IPS-18c (cell line): ENCODE results near the gene OPCML.

Experiments
- H3K4me3 ChIP-seq: 2 replicates; pipeline ENCODE4 v1.7.0; 2013; ENCODE audit warnings: low read depth, mild to moderate bottlenecking, low read length, moderate library complexity; ENCODE audit not compliant: insufficient read depth
- H3K9me3 ChIP-seq: one replicate; pipeline ENCODE4 v1.6.1; 2013; ENCODE audit warnings: mild to moderate bottlenecking, low read length, moderate library complexity; ENCODE audit not compliant: control insufficient read depth, insufficient read depth

OPCML gene

DNA sequence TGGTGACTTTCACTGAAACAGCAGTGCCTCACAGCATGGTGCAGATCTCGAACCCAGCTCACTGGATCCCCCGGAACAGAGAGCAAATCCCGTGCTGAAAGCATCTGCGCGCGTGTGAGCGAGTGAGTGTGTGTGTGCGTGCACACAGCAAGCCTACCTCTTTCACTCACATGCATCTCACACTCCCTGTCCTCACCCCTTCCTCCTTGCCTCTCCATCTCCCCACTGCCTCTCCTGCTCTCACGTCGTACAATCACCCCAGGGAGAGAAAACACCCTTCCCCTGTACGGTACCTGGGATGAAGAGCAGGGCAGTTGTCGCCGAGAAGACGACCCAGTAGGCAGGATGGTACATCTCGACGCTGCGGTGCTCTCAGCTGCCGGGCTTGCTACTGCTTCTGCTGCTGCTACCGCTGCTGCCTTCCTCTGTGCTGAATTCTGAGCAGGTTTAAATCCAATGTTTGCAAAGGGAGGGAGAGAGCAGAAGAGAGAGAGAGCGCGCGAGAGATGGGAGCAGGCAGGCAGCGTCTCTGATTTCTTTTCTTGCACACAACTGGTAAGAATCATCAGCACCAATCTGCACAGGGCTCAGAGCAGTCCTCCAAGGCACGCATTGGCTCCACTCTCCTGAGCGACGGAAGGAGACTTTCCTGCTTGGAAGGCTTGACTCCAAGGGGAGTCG, at the start of gene OPCML:
Gene OPCML, minus strand, starts transcription at position 531 of the 681 bp plus-strand sequence.
- H3K9me3 ChIP-seq = no peaks in the 10 kb centered on the region
- peak within 1 kb of the TSS; percentile 52 for H3K4me3 ChIP-seq

DNA sequence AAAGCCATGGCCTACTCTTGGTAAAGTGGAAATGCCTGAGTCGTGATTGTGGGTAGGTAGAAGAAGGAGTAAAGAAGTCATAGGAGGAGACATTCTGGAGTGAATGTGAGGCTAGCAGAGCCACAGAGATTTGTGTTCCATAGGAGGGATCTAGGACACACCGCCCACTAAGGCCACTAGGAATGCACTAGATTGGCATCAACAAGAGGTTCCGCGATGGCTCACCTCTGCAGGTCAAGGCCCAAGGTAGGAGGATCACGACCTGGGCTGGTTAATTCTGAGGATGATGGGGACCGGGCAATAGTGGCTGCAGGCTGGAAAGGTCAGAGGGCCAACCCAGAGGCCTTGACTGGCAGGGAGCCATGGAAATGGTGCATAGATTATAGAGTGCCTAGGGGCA, 48.8 kb upstream of the OPCML start:
- H3K4me3 ChIP-seq = no peak overlapping the region
- no peaks in the 10 kb centered on the region for H3K9me3 ChIP-seq

DNA sequence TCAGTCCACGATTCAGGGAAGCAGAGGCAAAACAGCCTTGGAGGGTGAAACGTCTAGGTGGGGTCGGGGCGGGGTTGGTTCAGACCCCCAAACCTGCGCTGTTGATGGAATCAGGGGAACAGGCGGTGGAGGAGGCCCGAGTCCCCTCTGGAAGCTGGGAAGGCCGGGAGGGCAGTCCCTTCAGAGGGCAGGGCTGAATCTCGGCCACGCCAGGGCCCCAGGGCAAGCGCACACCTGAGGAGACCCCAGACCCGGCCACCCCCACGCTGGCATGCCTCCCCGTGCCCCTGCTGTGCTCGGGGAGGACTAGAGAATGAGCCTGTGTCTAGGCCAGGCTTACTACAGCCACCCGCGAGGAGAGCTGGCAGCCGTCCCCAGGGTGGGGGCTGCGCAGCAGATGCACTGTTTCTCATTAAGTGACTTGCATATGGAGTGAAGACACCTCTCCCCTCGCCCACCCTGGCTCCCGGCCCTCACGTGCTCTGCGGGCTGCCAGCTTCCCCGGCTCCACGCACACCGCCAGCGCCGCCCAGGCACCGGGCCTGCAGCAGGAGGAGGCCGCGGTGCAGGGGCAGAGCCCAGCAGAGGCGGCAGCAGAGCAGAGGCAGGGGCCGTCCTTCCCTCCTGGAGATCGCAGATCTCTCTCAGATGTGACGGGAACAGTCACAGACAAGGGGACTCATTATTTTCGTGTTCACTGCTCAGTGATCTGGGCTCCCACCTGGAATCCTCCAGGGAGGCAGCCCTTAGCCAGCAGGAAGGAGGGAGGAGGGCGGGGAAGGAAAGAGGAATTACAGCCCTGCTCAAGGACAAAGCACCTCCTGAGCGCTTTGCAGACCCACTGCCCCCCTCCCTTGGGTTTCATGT, 47.1 kb upstream of the OPCML start:
- Histone ChIP-seq H3K4me3 (no peak overlapping the region), H3K9me3 (no peaks in the 10 kb centered on the region)

DNA sequence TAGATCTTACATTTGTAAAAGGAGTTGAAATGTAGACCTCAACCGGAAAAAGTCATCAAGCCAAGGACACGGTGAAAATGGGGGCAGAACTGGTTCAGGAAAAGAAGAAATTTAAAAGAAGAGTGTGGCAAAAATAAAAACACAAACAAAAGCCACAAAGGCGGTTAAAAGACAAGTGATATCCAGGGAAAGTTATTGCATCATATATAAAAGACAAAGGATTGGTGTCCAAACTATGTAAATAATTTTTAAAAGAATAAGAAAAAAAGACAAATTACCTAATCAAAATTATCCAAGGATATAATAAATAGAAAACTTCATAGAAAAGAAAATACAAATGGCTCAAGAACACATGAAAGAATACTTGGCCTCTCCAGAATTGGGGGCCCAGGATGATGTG, 45.1 kb upstream of the OPCML start:
- no peaks in the 10 kb centered on the region for H3K9me3 ChIP-seq

DNA sequence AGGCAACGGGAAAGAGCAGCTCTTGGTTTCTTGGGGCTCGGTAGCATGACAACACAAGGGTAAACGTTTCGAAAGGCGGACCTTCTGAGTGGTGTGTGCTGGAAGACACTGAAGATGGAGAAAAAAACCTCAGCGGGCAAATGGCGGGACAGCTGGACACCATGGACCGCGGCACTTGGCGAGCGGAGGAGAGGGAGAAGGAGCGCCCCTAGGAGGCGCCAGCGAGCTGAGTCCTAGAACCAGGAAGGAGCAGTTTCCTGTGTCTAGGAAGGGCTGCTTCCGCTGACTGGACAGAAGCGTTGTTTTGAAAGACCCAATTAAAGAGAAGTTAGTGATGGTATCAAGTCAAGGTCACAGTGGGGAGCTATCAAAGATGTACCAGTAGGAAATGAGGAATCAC, 44.0 kb upstream of the OPCML start:
- H3K9me3 ChIP-seq = no peaks in the 10 kb centered on the region
- no peak overlapping the region for H3K4me3 ChIP-seq

More for the DNA sequence above, 45.1 kb upstream of the OPCML start:
- no peak overlapping the region for H3K4me3 ChIP-seq

DNA sequence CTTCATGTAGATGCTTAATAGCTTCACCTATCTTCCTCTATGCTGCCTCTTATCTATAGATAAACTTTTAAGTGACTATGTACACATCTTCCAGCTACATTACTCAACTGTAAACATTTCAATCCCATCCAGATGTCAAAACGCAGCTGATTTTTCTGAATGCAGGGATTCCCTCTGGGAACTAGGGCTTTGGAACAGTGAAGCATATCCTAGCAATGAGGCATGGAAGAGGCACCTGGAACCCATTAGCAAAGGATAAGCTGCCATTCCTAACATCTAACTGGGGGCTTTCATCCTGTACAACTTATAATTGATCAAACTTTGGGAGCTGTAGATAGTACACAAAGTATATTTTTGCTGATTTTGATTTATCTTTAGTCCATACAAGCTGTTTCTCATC, 40.8 kb upstream of the OPCML start:
- H3K4me3 ChIP-seq = no peak overlapping the region

DNA sequence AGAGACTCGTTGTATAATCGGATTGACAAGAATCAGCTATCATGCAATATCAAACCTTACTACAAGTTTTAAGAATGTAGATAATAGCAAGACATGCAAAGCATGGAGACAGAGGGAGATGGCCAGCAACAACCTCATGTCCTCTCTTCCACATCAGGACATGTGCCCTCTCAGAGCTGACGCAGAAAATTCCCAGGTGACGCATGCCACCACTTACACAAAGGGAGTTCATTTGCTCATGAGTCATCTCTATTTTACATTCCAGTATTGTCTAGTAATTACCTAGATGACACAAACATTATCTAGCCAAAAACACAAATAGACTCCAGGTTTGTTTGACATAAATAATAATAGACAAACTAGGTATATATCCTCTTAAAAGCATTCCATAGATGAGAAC, 38.1 kb upstream of the OPCML start:
- Histone ChIP-seq H3K9me3 (no peaks in the 10 kb centered on the region), H3K4me3 (no peak overlapping the region)

More for the DNA sequence above, 40.8 kb upstream of the OPCML start:
- no peaks in the 10 kb centered on the region for H3K9me3 ChIP-seq

DNA sequence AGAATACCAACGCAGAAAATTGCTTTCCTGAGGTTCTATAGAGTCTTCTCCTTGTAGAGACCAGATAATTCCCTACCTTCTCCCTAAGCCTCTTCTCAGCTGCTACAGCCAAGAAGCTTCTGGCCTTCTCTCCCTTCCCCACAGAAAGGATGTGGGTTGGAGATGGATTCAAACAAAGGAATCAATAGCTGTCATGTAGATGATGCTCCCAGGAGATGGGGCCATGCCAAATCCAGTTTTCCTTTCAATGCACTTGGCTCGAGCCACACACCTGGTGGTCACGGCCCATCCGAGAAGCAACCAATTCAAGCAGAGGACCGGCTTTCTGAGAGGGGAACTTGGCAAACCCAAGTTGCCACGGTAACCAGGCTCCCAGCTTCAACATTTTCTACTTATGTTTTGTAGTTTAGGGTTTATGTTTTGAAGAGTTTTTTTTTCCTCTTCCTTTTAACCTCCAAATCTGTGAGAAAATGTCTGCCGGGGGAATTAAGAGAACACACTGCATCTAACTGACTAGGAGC, 31.3 kb upstream of the OPCML start:
- Histone ChIP-seq H3K9me3 (no peaks in the 10 kb centered on the region), H3K4me3 (no peak overlapping the region)

DNA sequence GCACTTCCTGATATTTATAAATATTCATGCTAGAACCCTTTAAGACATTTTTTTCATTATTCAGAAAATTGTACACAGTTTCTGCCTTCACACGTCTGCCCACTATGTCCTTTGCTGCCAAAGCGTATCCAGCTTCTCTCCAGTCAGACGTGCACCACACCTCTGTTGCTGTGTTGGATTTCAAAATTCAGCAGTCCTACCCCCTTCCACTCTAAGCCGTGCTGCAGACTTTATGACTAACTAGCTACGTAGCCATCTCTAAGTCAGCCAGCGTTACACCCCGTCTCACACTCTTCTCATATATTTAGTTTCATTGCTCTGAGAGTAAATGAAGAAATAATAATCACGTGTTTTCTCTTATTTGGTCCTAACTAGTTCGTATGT, 28.2 kb upstream of the OPCML start:
- Histone ChIP-seq H3K9me3 (no peaks in the 10 kb centered on the region), H3K4me3 (no peak overlapping the region)

DNA sequence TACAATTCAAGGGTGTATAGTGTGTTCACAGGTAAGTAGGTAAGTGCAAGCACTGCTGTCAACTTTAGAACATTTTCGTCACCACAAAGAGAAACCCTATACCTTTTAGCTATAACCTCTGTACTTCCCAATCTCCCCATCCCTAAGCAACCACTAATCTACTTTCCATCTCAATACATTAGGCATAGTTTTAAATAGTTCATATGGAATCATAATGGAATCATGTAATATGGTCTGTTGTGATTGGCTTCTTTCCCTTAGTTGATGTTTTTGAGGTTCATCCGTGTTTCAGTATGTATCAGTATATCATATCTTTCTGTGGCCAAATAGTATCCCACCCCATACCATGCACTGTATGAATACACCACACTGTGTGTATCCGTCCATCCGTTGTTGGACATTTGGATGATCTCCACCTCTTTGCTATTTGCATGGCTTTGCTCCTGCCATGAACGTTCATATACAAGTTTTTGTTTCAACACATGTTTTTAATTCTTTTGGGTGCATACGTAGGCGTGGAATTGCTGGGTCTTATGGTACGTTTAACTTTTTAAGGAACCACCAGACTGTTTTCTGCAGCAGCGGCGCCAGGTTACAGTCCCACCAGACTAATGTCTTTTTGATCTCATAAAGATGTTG, 27.7 kb upstream of the OPCML start:
- no peaks in the 10 kb centered on the region for H3K9me3 ChIP-seq
- H3K4me3 ChIP-seq = no peak overlapping the region

DNA sequence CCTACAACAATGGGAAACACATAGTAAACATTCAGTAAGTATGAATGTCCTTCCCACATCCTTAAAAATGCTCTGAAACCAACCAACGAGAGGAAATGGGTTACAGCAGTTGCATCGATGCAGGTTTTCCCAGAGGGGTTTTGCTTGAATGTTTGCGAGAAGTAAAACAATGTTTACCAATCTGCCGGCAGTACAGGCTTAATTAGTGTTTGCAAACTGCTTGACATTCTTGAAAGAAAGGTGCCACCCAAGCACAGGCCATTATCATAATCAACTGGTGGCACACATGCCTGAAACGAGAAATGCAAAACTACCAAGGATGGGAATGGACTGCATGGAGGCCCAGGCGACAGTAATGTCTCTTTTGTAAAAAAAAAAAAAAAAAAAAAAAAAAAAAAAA, 27.1 kb upstream of the OPCML start:
- Histone ChIP-seq H3K9me3 (no peaks in the 10 kb centered on the region), H3K4me3 (no peak overlapping the region)

DNA sequence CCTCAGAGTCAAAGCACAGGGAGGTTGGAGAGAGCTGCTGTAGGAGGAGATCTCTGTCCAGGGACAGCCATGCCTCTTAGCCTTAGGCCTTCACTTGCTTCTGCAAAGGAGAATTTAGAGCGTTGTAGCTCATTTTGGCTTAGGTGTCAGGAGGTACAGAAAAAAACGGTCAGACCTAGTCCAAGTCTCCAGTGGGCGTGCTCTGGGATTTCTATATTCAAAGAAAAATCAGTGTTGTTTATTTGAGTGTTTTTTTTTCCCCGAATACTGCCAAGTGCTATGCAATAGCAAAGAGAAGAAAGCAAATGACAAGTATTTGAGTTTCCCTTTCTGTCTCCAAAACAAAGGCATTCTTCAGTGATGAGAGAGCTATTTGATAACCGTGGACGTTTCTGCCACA, 22.7 kb upstream of the OPCML start:
- H3K4me3 ChIP-seq = no peak overlapping the region
- H3K9me3 ChIP-seq = no peaks in the 10 kb centered on the region

DNA sequence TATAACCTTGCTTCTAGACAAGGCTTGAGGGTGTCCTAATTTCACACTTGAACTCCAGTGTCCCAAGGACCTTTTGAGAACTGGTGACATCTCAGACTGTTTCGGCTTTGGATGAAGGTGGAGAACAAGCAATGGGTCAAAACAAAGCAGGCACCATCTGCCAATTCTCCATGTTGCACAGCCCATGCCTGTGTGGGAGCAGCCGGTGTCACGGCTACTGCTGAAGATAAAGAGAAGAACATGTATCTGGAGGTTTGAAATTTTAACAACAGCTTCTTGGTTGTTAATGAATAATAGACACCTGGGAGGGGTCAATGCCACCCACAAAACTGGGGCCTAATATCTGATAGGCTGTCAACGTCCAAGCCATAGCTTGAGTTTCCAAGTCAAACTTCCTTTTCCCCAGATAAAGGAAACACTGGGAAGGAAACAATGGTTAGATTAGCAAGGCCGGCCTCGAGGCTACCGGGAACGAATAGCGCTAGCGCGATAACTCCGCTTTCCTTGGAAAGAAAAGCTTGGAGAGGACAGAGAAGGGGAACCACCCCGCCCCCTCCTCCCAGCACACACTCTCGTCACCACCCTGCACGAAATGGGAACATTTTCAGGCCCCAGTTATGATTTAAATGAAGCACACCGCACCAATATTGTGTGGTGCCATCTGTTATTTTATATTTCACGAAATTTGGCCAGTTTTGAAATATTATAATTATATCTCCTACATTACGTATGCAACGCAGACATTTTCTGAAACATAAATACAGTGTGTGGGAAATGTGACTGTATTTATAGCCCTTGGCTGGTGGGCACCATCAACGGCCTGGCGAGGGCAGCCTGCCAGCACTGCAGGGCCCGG, 21.8 kb upstream of the OPCML start:
- Histone ChIP-seq H3K9me3 (no peaks in the 10 kb centered on the region), H3K4me3 (no peak overlapping the region)

DNA sequence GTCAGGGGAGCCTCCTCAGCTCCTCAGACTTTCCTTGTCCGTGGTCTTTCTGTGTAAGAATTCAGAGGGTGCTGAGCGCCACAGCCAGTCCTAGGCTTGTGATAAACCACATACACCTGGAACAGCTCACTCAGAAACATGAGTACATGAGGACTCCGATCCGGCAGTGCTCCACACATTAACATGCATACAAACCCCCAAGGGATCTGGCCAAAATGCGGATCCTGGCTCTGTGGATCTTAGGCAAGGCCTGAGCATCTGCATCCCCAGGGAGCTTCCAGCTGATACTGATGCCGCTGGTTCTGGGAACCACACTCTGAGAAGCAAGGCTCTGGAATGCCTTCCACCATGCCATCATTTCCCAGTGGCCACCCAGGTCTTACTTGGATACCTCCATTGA, 20.6 kb upstream of the OPCML start:
- Histone ChIP-seq H3K4me3 (no peak overlapping the region), H3K9me3 (no peaks in the 10 kb centered on the region)

DNA sequence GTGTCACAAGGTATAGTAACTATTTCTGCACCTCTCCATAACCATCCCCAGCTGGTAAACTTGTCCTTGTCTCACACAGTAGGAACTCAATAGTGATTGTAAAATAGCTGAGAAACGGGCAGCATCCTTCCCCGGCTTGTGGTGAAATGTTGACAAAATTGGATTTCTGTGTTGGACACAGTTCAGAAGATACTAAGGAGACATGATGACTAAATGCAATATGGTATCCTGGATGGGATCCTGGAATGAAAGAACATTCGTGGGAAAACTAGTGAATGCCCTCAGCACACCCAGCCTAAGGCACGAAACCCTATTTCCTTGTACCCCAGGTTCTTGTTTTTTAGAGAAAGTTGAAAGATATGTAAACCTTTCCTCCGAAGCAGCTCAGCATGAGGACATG, 18.8 kb upstream of the OPCML start:
- H3K9me3 ChIP-seq = no peaks in the 10 kb centered on the region
- H3K4me3 ChIP-seq = no peak overlapping the region

DNA sequence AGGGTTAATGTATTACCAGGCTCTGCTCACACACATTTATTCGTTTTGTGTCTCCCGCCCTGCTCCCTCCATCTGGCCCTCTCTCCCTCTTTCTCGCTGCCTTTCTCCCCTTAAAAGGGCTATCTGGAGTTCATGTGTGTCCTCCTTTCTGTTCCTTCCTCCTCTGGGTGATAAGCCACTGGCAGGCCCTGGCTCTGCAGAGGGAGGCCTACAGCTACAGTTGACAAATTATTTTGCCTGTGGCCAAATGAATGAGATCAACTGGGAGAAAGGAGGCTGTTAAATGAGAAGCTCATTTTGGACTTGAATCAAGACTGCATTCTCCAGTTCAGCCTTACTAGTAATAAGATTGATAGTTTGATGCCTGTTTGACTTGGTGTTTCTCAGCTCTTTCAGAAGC, 17.5 kb upstream of the OPCML start:
- Histone ChIP-seq H3K9me3 (no peaks in the 10 kb centered on the region), H3K4me3 (no peak overlapping the region)

DNA sequence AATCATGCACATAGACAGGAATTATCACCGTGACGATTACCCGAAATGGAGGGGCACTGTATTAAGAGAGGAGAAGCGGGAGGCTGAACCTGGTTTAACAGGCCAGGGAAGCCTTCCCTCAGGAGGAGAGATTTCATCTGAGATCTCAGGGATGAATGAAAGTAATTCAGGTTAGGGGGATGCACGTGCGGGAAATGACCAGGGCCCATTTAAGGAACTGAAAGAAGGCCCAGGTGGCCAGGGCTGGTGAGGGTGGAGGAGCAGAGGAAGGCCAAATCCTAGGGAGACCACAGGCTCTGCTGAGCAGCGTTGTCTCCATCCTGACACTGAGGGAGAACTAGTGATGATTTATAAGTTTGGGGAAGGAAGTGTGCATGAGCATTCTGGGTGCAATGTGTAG, 16.3 kb upstream of the OPCML start:
- Histone ChIP-seq H3K9me3 (no peaks in the 10 kb centered on the region), H3K4me3 (no peak overlapping the region)
